NCI-H187 treated with DMSO at 0.1 percent for 48 hours (cell line): Measurements from ENCODE around the gene DMKN.

ENCODE experiments used
- DNase-seq: peaks from one replicate; lab custom pipeline; 2025; lab: John Stamatoyannopoulos, UW

The DMKN gene

DNA sequence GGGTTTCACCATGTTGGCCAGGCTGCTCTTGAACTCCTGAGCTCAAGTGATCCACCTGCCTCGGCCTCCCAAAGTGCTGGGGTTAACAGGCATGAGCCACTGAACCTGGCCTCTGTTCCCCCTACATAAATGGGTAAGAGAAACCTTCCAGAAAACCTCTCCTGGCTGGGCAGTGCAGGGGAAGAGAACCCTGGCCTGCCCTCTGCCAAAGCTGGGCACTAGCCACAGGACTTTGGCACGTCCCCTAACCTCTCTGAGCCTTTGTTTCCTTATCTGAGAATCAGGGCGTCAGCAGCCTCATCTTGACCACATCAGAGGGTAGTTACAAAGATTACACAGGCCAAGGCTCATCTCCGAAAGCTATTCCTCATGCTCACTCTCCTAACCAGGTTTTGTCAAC, 12.4 kb upstream of the DMKN start:
- DNase-seq = no peak

- DNase-seq = no peak
Measured at GRCh38 chr19:35524181-35524837, 10.9 kb upstream of the DMKN start.

- DNase-seq = no peak
Measured at GRCh38 chr19:35522745-35523327, 9.4 kb upstream of the DMKN start.

DNA sequence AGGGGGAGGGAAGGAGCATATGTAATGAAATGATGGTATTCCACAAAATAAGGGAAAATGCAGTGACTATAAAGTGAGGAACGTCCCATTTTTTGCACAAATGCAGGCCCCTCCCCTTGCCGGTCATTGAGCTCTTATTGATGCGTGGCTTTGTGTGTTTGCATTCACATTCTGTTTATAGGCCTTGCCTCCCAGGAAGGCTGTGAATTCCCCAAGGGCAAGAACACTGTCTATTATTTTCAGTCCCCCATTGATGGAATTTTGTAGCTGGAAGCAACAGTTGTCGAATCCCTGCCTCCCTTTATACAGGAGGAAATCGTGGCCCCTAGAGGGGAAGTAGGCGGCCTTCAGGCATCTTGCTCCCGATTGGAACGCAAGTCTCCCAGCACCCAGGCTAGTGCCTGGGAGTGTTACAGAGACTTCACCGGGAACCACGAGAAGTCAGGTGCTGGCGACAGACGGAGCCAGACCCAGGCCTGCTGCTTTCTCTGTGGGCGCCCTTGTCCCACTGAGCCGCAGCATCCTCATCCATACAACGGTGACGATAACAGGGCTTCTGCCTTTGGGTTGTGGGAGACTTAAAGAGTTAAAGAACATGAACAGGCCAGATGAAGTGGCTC, 7.8 kb upstream of the DMKN start:
- DNase-seq = no peak

DNA sequence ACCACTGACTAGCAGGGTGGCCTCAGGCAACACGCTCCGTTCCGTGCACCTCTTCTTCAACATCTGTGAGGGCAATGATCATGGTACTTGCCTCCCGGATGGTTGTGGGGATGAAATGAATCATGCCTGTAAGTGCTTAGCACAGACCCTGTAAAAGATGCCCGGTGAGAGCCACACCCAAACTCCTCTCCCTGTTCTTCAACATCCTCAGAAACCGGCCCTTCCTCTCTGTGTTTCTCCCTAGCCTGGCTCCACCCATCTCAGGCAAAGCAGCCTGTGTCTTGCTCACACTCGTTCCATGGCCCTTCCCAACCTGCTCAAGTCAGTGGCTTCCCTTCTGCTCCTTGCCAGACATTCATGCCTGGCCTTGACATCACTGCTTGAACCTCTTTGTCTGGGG, 5.8 kb upstream of the DMKN start:
- DNase-seq = no peak

- DNase-seq = no peak
Measured at GRCh38 chr19:35518313-35518712, 4.9 kb upstream of the DMKN start.

DNA sequence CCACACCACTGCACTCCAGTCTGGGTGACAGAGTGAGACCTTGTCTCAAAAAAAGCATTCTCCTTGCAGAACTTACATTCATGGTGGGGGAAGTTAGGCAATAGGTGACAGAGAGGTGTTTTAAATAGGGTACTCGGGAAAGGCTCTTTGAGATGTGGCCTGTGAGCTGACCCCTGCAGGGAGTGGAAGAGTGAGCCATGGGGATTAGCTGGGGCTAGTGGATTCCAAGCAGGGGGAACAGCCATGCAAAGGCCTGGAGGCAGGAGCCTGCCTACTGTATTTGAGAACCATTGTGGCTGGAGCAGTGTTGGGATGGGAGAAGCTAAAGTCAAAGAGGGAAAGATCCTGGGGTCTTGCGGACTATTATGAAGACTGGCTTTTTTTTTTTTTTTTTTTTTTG, 3.9 kb upstream of the DMKN start:
- no peak for DNase-seq

- DNase-seq = no peak
Measured at GRCh38 chr19:35516310-35516709, 2.9 kb upstream of the DMKN start.

GRCh38 chr19:35514282-35514809, 897 bp upstream of the DMKN start:
- no peak for DNase-seq

- DNase-seq = no peak
Measured at GRCh38 chr19:35512831-35513627, 420 bp downstream of the DMKN start.

GRCh38 chr19:35511337-35511736, 2.1 kb downstream of the DMKN start:
- DNase-seq = no peak

- DNase-seq = no peak
Measured at GRCh38 chr19:35510626-35510964, 2.9 kb downstream of the DMKN start.

GRCh38 chr19:35509861-35510625, 3.4 kb downstream of the DMKN start:
- DNase-seq = no peak

GRCh38 chr19:35509018-35509652, 4.3 kb downstream of the DMKN start:
- DNase-seq = no peak

- no peak for DNase-seq
Measured at GRCh38 chr19:35508129-35508528, 5.3 kb downstream of the DMKN start.

- no peak for DNase-seq
Measured at GRCh38 chr19:35507561-35507960, 5.9 kb downstream of the DMKN start.

GRCh38 chr19:35506011-35506410, 7.4 kb downstream of the DMKN start:
- no peak for DNase-seq

GRCh38 chr19:35502751-35503150, 10.7 kb downstream of the DMKN start:
- DNase-seq = no peak

- DNase-seq = no peak
Measured at GRCh38 chr19:35501684-35502083, 11.8 kb downstream of the DMKN start.

DNA sequence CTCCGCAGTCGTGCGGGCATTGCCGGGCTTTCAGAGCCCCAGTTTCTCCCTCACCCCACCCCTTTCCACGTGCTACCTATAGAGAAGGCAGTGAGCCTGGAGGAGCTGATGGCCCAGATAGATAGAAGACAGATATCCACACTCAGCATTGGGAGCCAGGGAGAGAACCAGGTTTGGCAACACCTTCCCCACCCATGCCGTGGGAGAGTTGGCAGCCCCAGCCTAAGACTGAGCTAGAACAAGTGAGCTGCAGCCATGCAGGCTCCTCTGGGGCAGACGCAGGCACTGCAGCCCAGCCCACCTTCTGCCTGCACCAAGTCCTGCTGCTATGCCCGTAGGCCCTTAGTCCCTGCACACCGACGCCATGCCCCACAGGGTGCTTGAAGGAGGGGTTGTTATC, 12.8 kb downstream of the DMKN start:
- no peak for DNase-seq

DNA sequence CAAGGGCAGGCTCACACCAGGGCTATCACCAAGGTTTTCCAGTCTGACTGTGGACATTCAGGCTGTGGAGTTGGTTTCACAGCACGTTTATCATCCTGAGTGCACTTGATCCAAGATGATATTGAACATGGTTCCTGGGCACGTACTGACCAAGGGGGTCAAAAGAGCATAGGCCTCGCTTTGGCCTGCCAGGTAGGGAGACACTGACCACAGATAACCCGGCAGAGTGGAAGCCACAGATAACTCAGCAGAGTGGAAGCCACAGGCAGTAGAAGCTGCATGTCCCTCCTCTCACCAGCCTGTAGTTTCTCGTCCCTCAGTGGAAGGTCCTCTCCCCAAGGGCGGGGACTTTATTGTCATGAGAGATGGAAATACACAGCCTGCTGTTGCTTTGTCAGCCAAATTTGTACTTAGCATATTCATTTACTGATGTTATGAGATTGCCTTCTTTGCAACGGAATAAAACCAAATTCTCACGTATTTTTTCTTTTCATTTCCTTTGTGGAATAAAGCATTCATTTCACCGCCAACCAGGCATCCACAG, 14.4 kb downstream of the DMKN start:
- no peak for DNase-seq
